DMS153 treated with DMSO at 0.1 percent for 48 hours (cell line): ENCODE results near the gene VEPH1.

Source experiments
- DNase-seq: peaks from one replicate; lab custom pipeline; 2025; ENCODE audit not compliant: unreplicated experiment; lab: John Stamatoyannopoulos, UW

VEPH1 gene

DNA sequence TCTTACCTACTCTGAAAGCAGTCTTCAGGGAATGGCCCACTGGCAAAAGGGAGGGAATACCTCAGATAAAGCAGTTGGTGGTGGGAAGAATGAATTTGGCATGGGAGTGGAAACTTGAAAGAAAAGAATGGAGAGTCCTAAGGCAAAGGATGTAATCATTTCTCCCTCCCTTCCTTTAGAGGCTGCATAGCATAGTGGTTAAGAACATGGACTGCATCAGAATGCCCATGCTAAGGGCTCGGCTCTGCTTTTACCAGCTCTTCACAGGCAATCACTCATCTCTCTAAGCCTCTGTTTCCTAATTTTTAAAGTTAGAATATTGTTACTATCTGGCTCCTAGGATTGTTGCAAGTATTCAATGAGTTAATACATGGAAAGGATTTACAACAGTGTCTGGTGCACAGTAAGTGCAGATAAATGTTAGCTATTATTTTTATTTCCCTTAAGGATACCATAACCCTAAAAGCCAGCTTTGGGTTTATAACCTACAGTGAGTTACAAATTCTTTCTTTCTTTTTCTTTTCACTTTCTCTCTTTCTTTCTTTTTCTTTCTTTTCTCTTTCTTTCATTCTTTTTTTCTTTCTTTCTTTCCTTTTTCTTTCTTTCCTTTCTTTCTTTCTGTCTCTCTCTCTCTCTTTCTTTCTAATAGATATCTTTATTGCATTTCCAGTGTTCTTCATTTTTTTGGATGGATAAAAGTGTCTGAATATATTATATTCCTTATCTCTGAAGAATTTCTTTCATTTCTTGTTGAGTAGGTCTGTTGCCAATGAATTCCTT, 23.6 kb downstream of the VEPH1 start:
- no peak for DNase-seq

DNA sequence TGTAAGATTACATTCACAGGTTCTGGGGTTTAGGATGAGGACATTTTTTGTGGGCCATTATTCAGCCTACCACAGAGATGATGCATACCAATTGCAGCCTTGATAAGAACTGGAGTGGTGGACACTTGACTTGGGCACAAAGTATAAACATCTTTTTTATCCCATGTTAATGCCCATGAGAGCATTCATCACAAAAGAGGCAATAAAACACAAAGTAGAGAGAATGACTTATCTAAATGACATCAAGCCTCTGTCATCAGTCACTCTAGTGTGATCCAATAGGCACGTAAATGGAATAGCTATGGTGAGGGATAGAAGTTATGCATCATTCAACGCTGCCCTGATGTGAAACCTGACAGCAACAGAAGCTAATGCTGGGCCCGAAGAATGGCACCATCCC, 25.8 kb downstream of the VEPH1 start:
- DNase-seq, result no peak

DNA sequence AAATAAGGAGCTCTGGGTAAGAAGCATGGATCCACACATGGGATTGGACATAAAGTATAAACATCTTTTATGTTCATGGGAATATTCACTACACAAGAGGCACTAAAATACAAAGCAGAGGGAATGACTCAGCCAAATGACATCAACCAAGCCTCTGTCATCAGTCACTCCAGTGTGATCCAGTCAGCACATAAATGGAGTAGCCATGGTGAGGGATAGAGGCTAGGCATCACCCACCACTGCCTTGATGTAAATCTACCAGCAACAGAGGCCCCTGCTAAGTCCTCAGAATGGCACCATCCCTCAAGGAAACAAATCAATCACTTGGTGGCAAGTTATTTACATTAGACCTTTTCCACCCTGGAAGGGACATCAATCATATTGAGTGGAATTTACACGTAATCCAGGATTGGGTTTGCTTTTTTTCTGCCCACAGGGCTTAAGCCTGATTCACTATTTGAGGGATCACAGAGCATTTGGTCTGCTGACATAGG, 27.2 kb downstream of the VEPH1 start:
- no peak for DNase-seq

DNA sequence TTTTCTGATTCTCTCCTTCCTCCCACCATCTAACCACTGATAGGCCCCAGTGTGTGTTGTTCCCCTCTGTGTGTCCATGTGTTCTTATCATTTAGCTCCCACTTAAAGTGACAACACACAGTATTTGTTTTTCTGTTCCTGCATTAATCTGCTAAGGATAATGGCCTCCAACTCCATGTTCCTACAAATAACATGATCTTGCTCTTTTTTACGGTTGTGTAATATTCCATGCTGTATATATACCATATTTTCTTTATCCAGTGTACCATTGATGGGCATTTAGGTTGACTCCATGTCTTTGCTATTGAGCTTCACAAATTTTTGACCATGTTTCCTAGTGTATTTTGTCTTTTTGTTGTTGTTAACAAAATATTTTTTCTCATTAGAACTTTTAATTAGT, 30.6 kb downstream of the VEPH1 start:
- DNase-seq, result no peak

DNA sequence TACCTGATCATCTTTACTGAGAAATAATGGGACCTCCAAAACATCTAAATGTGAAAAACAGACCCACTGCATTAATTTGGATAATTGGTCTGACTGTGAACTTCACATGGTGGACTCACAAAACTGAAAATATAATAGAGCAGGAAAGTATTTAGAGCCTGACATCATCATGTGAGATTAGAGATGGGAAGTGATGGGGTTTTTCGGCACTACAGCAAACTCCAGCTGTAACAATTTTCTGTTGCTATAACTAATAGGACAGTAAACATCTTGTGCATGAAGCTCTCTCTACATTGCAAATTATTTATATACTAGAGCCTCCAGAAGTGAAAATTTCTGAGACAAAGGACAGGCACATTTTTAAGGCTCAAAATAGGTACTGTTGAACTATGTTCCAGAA, 32.2 kb downstream of the VEPH1 start:
- DNase-seq, result no peak

DNA sequence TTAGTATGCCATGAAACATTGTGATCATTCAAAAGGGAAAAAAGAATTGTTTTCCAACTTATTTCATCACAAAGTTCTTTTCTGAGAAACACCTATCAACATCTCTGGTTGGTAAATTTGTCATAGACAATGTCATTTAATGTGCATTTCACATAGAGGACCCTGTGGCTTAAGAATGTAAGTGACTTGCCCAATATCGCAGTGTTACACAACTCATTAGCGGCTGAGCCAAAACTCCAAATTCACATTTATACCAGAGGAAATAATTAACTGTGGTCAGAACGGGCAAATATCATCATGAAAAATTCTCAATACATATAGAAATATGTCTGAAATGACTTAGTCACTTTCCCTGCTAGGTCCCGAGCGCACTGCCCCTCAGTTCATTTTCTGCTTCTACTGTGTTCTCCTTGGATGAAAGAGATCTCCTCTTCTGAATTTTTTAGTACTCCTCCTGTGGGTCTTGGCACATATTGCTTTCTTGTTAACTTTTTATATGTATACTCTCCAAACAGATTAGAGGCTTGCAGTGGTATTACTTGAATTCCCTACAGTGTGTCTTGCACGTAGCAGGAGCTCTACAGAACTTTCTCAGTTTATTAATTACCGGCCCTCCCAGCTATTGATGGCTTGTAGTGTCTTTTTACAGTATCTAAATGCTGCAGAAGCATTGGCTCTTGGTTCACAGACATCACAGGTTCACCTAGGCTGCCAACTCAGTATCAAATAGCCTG, 33.5 kb downstream of the VEPH1 start:
- no peak for DNase-seq

DNA sequence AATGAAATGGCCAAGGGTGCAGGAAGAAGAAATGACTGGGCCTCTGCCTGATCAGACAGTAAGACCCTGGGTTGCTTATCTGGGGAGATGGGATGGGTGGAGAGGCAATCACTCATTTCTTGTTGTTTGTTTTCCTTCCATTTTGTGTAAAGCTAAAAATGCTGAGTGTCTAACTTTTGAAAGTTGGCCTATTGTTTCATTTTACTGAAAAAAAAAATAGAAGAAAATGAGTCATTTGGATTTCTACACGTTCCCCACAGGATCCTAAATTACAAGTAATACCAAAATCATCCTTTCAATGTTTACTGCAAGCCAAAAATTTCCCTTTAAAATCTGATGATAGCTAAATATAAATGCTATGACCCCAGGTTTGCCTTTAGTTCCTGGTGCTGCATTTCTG, 36.0 kb downstream of the VEPH1 start:
- DNase-seq, result no peak

DNA sequence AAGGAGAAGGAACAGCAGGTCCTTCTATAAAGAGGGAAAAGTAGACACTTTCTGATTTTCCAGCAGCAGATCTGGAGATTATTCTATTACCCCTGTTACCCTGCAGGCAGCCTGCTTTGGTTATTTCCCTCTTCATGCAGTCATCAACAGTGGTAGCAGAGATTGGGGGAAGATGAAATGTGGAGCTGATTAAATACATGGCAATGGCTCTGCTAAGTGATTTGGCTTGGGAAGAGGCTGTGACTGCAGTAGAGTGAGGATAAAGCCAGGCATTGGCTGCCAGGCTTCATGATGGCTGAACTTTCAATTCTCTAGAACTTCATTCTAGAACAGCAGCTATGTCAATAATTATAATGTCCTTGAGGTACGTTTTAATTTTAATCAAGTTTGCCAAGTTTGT, 37.5 kb downstream of the VEPH1 start:
- no peak for DNase-seq

DNA sequence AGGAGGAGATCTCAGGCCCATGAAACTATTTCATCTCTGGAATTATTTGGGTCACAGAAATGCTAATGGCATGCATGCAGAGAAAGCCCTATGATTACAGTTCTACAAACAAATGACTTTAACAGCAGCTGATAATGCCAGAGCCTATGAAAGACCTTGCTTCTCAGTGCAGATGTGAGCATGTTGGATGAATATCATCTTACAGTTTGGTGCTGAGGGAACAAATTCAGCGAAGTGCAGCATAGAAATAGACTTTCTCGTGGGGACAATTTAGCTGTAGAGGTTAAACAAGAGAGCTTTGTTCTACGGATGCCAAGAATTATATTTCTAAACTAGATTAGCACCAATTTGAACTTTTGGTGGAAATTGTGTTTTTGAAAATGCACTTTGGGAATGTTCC, 38.9 kb downstream of the VEPH1 start:
- no peak for DNase-seq

DNA sequence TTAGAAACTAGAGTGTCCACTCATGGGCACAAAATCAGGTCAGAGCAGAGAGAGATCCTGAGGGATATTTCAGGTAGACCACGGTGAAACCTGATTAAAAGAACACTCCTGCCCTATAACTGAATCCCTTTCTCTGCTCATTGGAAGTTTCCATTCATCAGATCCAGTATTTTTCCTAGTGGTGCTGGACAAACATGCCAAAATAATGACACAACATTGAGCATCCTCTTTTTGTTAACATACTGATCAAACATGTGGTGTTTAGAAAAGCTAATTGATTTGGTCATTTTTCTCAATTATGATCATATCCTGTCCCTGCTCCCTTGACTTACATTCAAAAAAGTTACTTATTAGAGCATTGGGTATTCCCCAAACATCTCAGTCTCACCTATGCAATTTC, 39.4 kb downstream of the VEPH1 start:
- DNase-seq, result no peak

DNA sequence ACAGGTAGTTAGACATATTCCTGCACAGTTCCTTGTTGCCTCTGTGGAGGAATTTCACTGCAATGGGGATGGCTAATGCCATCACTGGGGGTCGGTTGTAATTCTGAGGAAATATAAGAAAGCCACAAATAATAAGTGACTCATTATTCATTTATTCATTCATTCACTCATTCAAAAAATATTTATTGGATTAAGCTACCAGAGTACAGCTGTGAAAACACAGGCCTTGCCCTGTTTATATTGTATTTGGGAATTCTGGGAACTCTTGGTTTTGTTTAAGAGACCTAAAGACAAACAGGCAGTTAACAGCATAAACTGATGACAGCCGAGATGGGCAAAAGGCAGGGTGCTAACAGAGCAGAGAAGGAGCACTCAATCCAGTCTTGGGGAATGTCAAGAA, 43.0 kb downstream of the VEPH1 start:
- DNase-seq, result no peak

DNA sequence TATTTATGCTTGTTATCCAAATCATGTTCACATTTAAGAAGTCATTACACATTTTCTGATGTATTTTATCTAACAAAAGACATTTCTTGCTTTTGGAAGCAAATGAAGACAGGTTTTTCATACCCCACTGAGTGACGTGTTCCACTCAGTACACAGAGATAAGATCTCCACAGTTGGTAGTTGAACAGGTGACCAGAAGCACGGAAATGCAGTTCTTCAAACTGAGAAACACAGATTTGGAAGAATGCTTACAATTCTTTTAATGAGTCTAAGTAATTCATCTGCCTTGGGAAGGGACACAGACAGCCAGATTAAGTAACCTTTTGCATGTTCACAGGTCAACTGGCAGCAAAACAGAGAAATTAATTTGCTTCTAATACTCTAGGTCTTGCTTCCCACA, 43.5 kb downstream of the VEPH1 start:
- no peak for DNase-seq

DNA sequence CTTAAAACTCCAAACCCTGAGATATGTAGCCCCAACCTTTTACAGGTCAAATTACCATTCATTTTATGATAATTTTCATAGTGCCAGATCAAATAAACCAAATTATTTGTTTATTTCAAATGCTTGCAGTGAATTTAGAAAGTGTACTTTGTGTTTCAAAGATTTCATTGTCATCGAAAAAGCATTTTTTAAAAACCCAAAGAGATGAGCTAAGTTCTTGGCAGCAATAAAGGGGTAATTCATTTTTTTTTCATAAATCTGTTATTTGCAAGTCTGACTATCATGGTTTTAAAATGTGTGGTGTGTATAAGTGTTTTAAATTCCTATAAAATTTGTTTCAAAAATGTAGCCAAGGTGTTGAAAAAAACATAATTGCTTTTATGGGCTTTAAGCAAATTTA, 49.4 kb downstream of the VEPH1 start:
- no peak for DNase-seq

DNA sequence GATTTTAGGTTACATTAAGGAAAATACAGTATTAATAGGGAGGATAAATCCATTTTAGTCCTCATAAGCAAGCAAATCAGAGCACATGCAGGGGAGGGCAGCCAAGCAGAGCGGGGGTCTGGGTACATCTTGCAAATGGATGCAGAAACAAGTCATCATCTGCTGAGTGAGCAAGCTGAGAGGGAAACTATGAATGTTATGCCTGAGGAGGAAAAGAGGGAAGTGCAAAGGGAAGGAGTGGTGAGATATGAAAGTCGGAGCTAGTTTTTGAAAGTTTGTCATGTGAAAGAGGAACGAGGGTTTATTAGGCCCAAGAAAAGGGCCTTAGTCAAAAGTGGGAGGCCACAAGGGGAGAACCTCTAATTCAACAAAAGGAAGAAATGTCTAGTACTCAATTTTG, 51.1 kb downstream of the VEPH1 start:
- no peak for DNase-seq

DNA sequence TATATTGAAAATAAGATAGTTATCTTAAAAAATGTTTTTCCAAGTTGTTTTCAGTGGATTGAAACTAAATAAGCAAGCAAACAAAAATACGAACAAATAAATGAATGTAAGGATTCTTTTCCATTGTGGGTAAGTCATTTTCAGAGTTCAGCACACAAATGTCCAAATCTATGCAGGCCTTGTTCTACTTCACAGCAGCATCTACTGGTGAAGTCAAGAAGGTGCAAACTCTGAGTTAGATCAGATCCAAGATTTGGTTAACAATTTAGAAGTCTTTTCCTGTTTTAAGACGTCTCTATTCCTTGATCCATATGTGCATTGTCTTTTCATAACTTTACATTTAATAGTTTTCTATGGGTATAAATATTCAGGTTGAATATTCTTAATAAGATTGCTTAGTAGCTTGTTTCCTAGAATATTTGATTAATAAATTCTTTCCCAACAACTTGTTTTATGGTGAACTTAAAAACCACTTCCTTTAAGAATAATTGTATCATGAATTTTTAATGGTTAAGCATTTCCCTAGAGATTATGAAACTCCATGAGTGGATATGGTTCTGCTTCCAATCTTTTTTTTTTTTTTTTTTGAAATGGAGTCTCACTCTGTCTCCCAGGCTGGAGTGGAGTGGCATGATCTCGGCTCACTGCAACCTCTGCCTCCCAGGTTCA, 56.1 kb downstream of the VEPH1 start:
- DNase-seq, result no peak

DNA sequence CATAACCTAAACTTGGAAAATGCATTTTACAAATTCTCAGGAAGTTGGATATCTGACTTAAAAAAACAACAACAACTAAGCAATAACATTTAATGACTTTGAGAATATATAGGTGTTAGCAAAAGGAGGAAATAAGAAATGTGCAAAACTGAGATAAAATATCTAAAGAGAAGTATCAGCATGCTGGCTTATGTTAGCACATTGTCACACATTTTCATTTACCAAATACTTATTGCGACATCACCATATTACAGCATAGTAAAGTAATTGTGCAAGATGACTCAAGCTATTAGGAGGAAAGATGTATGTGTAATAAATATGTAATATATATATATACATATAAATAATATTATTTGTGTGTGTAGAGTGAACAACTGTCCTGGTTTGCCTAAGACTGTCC, 57.4 kb downstream of the VEPH1 start:
- DNase-seq, result no peak

DNA sequence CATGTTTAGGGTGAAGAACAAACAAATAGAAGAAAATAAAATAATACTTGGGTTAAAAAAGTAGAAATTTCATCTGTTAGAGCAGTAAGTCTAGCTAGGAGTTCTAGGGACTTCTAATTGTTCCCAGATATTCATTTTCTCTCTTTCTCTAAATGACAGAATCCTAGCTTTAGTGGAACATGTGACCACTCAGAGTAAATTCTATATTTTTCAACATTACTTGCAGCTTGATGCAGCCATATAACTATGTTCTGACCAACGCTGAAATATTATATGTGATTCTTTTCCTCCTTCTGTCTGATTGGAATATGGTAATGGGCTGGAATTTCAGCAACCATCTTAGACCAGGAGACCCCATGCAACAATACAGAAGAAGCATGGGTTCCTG, 58.4 kb downstream of the VEPH1 start:
- DNase-seq, result no peak

DNA sequence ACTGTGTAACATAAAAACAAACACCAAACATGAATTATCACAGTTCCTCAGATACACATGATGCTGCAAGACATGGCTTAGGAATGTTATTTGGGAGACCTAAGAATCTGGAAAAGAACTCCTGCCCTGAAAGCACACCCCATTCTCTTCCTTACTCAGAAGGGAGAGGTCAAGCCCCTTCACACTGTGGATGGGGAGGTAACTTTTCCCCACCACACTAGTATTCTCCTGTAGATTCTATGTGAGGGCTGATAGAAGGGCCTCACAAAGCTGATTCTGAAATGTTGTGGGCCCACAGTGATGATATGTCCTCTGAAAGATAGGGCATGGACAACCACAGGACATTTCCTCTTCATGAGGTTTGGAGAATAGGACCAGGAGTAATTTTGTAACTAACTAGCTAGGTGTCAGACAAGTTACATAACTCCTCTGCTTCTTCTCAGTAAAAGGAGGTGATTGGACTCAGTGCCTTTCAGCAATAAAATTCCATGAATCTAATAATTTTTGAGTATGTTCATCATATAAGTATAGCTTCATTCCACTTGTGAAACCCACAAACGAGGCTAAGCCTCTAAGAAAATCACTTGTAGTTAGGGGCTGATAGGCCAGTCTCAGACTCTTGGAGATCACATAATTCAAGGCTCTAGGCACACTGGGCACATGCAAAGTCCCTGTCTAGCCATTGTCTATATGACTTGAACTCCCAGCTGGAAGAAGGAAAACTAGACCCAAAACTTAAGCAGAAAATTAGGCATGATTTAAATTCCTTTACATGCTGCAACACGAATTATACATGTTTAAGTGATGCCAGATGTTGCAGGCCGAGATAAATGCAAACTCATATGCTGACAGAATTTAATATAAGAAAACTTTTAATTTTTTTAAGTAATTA, 59.1 kb downstream of the VEPH1 start:
- no peak for DNase-seq

DNA sequence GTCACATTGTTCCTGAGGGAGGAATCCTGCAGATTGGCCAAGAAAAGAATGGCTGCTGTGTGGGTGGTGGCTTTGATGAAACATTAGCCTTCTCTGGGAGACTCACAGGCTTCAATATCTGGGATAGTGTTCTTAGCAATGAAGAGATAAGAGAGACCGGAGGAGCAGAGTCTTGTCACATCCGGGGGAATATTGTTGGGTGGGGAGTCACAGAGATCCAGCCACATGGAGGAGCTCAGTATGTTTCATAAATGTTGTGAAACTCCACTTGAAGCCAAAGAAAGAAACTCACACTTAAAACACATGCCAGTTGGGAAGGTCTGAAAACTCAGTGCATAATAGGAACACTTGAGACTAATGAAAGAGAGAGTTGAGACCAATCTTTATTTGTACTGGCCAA, 60.5 kb downstream of the VEPH1 start:
- DNase-seq, result no peak

DNA sequence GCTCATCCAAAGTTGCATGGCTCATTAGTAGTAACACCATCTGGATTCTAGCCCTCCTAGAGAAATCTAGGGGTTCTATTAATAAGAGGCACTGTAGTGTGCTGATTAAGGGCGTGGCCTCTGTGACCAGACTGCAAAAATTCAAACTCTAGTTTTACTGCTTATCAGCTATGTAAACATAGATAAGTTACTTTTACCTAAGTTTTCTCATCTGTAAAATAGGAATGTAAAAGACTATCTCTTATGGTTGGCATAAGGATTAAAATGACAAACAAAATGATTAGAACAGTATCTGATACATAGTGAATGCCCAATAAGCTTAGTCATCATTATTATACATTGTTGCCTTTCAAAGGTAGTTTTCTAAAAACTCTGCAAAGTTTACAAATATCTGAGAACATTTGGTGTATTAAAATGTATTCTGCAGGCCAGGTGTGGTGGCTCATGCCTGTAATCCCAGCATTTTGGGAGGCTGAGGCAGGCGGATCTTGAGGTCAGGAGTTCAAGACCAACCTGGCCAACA, 62.1 kb downstream of the VEPH1 start:
- no peak for DNase-seq

DNA sequence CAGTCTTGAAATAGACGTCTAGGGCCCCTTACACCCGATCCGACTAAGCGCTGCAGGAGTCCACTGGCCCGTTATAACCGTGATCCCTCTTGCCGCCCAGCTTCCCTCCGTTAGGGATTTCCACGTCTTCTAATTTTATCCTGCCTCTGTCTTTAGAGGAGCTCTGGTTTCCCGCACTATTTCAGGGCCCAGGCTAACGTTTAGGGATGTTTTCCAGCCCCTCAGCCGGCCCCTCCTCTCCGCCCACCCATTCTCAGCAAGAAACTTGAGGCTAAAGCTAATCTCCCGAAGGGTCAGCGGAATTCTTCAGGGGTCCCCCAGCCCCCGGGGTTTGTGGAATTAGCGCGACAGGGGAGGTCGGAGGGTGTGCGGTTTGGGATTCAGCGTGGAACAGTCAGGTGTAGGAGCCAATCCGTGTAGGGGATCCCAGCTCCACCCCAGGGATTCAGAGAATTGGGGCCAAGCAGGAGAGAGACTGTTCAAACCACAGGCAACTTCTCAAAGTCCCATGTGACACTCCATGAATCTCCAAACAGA, 65.0 kb downstream of the VEPH1 start:
- no peak for DNase-seq
